GM10248 (cell line): Measurements from ENCODE around the gene SGSH.
"Not testable (repeated sequence)": the region's sequence is repeated elsewhere in the genome, so short reads cannot be mapped to it uniquely, and the experiment has no call there.

Experiments used
- CTCF ChIA-PET: fragments of 300-600 bp; sonication (Branson Sonifier 250); formaldehyde crosslinking; extraction: SDS; loops from one replicate; lab custom pipeline; 2021; ENCODE audit warnings: antibody characterized with exemption; lab: Yijun Ruan, JAX
- POLR2A ChIA-PET: fragments of 350-650 bp; sonication (Branson Sonifier 250); formaldehyde crosslinking; extraction: SDS; loops from one replicate; lab custom pipeline; 2020; ENCODE audit warnings: antibody characterized with exemption; lab: Yijun Ruan, JAX
- DNase-seq: peaks from one replicate; pipeline ENCODE4 v3.0.0; 2012; ENCODE audit errors: extremely low spot score
- CTCF ChIP-seq: IDR thresholded peaks from 2 replicates; pipeline ENCODE4 v1.5.1; 2012; ENCODE audit warnings: mild to moderate bottlenecking, low read depth; ENCODE audit errors: extremely low read depth, missing control alignments, control extremely low read depth

The SGSH gene

GRCh38 chr17:80201446-80201845, 18.7 kb downstream of the SGSH start:
- TF ChIP-seq CTCF, result no peak
- POLR2A ChIA-PET, result interaction anchor here (1.5 kb wide), 1 partner anchor 56 kb away, joined by 5 read pairs; no protein-coding TSS in a partner anchor
- DNase-seq, result no peak
- CTCF ChIA-PET, result no interaction called here

GRCh38 chr17:80199295-80199694, 20.8 kb downstream of the SGSH start:
- POLR2A ChIA-PET, result interaction anchor here (0.7 kb wide), 1 partner anchor 86 kb away, joined by 3 read pairs; no protein-coding TSS in a partner anchor
- DNase-seq, CTCF ChIA-PET: not testable (repeated sequence)

- no peak for DNase-seq
- POLR2A ChIA-PET, result no interaction called here
- no peak for TF ChIP-seq CTCF
- CTCF ChIA-PET, result interaction anchor here (1.1 kb wide), 1 partner anchor 11 kb away, joined by 4 read pairs; no protein-coding TSS in a partner anchor
These were observed 21.9 kb downstream of the SGSH start for GRCh38 chr17:80198144-80198661.

GRCh38 chr17:80196652-80197051, 23.5 kb downstream of the SGSH start:
- ChIA-PET POLR2A (no interaction called here), CTCF (interaction anchor here (1.0 to 4.3 kb wide), 19 partner anchors 9 to 166 kb away, joined by 3 to 32 read pairs (median 5); no protein-coding TSS in a partner anchor)
- DNase-seq, result no peak
- no peak for TF ChIP-seq CTCF

DNA sequence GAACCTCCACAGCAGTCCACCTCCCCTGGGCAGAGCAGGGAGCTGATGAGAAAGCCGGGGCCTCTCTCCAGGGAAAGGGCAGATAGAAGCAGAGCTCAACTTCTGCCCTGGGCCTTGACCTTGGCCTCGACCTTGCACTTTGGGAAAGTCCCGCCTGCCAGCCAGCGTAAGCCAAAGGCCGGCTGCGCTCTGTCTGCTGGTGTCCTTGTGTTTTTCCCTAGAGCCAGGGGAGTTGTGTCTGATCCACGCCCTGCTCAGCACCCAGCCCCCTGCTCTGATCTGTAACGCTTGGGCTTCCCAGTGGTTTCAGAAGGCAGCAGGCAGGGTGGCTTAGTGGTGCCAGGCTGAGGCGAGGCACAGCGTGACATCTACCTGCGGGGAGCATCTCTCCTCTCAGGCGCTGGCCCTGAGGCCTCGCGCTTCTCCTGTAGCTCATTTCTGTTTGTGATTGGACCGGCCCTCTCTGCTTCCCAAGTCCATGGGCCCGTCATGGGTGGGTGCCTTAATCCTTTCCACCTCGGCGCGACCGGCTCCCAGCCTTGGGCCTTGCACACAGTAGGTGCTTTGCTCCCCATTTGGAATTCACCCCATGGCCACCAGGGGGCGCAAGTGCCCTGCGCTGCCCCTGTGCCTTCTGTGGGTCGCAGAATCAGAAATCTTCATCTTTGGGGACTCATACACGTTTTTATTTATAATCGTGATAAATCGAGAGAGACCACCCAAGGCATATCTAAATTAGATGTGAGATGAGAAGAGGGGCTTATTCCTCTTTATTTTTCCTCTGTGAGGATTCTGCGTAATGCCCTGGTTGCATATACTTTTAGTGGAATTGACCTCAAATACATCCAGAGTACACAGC, 24.2 kb downstream of the SGSH start:
- TF ChIP-seq CTCF, result peak; percentile 85

GRCh38 chr17:80195141-80195540, 25.0 kb downstream of the SGSH start:
- ChIA-PET CTCF (interaction anchor here (0.8 to 4.3 kb wide), 28 partner anchors 8 to 214 kb away, joined by 3 to 32 read pairs (median 4); no protein-coding TSS in a partner anchor), POLR2A (no interaction called here)
- TF ChIP-seq CTCF, result no peak
- no peak for DNase-seq

More for the DNA sequence above, 24.2 kb downstream of the SGSH start:
- CTCF ChIA-PET, result interaction anchor here (0.7 to 4.3 kb wide), 37 partner anchors 9 to 213 kb away, joined by 3 to 32 read pairs (median 4); partner anchors contain the start of gene GAA
- POLR2A ChIA-PET, result no interaction called here
- peak; percentile 64 for DNase-seq
